HL-60 (cell line): ENCODE data around the gene ALKBH6.

ENCODE experiments used
- GABPA ChIP-seq: IDR thresholded peaks from 2 replicates; pipeline ENCODE4 v1.6.1; 2012; ENCODE audit warnings: low read depth
- TF ChIP-seq, protein P1 (sequence below): IDR thresholded peaks from one replicate; pipeline ENCODE4 v1.5.1; 2011; ENCODE audit warnings: low read length, control low read depth, inconsistent platforms; ENCODE audit not compliant: insufficient read depth

DNA sequence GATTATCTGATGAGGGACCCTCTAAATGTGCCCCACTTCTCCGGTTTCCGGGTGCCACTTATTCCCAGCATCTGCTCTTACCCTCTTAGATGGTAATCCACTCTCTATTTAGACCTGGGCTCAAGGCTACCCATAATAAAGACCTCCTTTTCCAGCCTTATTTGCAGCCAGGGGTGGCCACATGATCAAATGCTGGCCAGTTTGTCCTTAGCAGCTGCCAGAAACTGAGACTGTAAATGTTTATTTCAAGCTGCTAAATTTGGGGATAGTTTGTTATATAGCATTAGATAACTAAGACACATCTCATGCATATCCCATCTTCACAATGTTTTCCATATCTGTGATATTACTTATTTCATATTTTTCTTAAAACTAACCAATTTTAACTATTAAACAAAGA is 29.9 kb upstream of the ALKBH6 start:
- TF ChIP-seq, protein P1, sequence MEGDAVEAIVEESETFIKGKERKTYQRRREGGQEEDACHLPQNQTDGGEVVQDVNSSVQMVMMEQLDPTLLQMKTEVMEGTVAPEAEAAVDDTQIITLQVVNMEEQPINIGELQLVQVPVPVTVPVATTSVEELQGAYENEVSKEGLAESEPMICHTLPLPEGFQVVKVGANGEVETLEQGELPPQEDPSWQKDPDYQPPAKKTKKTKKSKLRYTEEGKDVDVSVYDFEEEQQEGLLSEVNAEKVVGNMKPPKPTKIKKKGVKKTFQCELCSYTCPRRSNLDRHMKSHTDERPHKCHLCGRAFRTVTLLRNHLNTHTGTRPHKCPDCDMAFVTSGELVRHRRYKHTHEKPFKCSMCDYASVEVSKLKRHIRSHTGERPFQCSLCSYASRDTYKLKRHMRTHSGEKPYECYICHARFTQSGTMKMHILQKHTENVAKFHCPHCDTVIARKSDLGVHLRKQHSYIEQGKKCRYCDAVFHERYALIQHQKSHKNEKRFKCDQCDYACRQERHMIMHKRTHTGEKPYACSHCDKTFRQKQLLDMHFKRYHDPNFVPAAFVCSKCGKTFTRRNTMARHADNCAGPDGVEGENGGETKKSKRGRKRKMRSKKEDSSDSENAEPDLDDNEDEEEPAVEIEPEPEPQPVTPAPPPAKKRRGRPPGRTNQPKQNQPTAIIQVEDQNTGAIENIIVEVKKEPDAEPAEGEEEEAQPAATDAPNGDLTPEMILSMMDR: no peak
- TF ChIP-seq GABPA: no peak
